CD4-positive, alpha-beta T cell treated with Interleukin-17A for 4 hours (primary cell): ENCODE measurements around the gene C1orf21.

ENCODE experiments used
- DNase-seq: peaks from one replicate; pipeline ENCODE4 v3.0.0-alpha.2; 2020; ENCODE audit warnings: mixed read lengths

C1orf21 gene

DNA sequence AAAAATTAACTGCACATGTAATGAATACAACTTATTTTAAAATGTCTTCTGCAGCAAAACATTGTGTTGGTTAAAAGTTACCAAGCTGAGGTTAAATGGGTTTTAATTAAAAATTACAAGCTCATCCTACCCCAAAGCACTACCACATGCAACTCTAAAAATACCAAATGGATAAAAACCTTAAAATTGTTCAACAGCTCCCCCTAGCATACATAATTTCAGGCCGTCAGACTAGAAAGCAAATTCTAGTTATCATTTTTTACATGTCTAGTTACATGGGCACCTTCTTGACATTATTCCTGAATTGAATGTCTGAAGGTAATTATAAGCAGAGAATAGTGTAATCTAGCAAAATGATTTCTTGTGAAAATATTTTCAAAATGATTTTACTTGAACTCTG lies 176.5 kb downstream of the C1orf21 start:
- DNase-seq: no peak

DNA sequence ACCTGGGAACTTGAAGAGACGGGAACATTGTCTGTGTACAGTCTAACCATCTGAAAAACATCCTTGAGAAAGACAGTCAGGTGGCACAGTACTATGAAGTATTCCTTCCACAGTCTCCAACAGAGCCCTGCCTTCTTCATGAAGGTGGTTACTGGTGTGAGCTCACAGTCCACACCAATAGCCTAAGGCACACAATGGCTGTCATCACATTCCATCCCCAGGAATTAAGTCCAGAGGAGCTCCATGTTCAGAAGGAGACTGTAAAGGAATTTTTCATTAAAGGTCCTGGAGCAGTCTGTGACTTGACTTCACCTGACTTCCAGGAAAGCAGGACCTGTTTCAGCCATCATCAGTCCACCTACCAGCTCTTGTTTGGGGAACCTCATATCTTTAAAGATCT lies 180.2 kb downstream of the C1orf21 start:
- DNase-seq: no peak

DNA sequence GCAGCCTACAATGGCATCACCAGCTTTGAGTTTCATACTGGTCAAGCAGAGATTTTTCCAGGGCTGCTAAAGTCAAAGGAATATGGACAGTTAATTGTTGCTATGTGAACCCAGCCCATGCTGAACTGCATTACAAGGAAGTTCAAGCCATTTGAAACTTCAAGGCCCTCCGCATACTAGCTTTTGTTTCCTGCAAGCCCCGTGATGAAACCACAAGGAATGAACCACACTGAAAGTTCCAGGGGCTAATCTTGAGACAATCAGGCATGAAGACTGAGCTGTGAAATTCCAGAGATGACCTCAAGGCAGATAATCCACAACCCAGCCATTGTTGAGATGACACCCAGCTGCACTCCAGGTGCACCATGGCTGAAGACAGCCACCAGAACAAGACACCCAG lies 180.8 kb downstream of the C1orf21 start:
- no peak for DNase-seq

DNA sequence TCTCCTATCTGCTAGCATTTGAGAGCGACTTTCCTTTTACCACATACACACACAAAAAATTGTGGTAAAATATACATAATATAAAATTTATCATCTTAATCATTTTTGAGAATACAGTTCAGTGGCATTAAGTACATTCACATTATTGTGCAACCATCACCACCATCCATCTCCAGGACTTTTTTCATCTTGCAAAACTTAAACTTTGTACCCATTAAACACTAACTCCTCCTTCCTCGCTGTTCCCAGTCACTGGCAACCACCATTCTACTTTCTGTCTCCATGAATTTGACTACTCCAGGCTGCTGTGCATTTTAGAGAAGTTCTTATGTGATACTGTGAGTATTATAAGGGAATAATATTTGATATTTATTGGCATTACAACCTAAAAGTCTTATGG lies 181.3 kb downstream of the C1orf21 start:
- DNase-seq: no peak

DNA sequence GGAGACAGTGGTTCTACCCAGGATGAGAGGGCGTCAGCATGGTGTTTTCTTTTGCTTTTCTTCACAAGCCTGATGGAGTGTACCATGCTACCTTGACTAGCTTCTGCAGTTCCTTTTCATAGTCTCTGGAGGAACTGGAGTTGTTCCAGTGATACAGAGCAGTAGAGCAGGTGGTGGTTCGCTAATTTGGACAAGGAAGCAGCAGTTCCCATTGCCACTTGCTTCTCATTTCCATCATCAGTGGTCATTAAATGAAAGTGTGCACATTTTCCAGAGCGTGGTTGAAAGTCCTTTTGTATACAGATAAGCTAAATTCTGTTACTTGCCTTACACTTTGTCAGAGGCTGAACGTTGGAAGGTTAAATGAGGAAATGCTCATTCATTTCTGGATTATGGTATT lies 182.3 kb downstream of the C1orf21 start:
- no peak for DNase-seq

DNA sequence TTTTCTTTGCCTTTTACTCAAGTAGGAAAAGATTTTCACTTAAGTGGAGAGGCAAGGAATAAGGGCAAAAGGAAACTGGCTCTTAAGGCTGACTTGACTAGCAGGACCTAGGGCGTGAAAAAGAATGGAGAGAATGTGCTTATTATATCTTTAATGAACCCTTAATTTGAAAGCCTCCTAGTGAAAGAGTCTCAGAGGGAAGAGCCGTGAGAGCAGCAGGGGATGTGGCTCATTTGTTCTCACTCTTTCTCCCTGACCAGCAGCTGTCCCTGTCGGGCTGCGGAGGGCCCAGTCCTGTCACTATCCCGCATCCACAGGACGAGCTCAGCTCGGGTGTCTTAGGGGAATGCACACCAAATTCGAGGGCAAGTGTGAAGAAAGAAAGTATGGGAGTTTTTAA lies 187.8 kb downstream of the C1orf21 start:
- DNase-seq: no peak

DNA sequence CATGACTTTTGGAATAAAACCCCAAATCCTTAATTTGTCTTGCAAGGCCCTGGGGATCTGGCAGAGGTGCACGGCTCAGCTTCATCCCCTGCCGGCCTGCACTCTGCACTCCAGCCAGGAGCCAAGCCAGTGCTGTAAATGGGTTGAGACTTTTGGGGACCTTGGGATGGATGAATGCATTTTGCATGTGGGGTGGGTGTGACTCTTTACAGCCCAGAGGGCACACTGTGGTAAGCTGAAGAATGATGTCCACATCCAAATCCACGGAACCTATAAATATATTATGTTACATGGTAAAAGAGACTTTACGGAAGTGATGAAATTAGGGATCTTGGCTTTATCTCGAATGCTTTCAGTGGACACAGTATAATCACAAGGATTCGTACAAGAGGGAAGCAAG lies 190.0 kb downstream of the C1orf21 start:
- DNase-seq: no peak

DNA sequence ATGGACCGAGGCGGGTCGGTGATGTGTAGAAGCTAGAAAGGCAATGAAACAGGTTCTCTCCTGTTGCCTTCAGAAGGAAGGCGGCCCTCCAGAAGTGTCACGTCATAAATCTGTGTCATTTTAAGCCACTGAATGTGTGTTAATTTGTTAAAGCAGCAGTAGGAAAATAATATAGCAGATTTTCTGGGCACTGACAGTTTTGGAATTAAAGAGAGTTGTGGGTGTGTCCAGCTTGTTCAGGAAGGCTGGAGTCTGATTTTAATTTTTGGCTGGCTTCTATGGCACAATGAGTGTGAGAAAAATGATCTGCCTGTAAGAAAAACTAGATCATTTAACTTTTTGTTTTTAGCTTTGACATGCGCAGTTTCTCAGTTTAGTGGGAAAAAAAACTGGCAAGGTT lies 190.5 kb downstream of the C1orf21 start:
- DNase-seq: no peak

DNA sequence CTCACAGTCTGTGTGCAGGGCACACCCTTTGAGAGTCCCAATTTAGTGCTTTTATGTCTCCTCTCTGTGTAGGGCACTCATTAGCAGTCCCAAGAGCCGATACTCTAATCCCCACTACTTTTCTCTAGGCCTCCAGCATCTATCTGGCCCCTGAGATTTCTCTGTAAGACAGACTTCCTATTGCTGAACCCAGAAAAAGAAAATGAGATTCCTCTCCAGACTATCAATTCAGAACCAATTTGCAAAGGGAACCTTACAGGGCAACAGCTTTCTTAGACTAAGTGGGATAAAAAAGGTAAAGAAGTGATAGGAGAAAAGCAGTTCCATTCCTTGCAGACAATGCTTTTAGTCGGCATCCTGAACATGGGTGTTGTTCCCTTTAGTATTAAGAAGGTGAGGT lies 195.6 kb downstream of the C1orf21 start:
- DNase-seq: no peak

DNA sequence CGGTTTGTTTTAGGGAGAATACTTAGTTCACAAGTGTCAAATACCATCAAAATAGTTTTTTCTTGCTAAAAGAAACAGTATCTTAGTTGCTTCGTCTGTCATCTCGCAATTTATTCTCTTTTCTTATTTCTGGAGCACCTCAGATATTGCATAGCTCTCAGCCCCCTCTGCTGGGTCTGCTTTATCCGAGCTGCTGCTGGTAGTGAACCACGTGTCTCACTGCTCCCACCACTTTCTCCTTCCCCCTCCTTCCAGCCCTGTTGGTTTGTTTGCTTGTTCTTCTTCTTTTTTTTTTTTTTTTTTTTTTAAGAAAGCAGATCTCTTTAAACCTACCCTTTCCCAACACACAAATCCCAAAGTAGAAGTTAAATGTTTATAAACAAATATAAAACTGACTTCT lies 197.0 kb downstream of the C1orf21 start:
- DNase-seq: no peak

DNA sequence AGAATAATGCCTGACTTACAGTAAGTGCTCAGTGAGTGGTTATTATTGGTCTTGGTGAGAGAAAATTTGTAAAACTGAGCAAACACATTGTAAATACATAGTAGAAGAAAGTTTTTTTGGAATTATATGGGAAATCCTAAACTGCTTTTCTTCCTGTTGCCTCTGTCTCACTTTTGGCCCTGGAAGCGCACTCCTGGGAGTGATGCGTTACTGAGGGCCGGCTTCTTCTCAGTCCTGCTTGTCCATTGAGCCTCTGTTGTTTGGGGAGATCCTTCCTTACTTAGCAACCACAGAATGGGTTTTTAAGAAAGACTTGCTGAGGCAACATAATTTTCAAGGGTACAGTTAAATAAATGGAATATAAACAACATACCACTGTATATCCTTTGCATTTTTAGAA lies 201.9 kb downstream of the C1orf21 start:
- DNase-seq: no peak

DNA sequence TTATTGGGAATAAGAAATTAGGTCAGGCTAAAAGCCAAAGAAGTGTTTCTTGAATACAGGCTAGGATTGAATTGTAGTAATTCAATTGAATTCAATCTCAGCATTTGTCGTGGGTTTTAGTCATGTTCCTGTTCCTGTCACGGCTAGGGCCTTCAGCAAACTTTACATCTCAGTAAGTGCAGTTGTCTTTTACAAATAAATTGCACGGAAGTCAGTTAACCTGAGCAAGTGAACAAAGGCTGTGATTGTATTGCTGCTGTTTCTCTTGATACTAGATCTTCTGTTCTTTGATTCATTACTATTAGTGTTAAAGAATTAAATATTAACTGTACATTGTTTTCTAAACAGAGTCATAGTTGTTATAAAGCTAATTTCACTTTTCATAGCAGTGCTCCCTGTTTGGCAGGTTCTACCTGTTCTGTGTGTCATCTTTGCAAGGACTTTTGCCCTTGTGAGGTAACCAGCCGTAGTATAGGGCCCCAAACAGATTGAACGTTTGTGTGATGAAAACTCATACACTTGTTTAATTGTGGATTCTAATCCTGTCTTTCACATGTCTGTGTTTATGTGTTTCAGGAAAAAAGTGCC lies 203.4 kb downstream of the C1orf21 start:
- DNase-seq: no peak

DNA sequence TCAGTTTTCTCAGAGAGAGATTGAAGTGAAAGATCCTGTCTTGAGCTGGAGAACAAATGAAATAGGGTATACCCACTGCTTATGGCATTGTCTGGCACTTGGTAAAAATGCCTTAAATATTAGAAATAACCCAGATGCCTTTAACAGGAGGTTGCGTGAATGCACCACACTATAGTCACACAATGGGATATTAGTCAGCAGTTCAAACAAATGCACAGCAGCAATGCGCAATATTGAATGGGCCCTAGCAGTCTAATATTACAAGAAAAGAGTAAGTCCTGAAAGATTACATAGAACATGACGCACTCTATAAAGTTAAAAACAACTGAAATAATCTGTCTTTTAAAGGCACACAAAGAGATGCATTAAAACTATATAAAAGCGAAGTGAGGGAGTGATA lies 206.8 kb downstream of the C1orf21 start:
- DNase-seq: no peak

DNA sequence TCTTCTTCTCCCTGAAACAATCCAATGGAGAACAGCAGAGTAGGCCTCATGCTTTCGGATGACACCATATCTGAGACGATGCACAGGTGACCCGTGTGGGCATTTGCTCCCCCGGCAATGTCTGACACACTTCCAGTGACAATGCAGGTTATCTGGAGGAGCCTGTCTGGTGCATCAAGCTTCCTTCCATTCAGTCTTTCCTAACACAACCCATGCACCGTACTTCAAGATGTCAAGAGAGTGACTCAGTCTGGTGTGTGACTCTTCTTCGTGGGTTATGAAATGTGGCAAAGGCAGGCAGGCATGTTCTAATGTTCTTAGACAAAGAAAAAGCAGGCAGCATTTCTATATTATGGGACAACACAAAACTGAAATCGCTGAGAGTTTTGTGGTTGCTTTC lies 208.8 kb downstream of the C1orf21 start:
- DNase-seq: no peak

DNA sequence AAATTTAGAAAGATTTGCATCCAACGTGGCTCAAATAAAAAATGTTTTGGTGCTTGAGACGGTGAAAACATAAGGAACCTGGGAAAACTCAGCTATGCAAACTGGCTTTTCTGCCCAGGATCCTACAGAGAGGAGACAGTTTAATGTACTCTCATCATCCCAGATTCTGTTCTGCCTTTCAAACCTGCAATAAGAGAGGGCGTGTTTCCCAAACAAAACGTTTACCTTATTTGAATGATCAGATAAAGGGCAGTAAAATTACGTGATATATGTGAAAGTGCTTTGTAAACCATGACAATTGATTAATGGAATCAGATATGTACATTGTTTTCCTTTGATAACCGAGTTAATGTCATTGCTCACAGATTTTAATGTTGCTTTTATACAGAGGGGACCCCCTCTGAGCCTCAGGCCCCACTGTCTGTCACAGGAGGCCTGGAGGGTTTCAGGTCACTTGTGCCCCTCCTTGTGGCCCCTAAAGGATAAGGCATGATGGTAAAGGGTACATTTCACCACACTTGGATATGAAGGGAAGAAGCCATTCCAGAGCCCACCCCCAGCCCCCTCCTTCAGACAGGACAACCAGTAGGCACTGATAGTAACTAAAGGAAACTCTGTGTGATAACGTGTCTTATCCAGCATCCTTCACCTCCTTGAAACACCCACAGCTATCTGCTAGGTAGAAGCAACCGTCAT lies 210.3 kb downstream of the C1orf21 start:
- DNase-seq: no peak

DNA sequence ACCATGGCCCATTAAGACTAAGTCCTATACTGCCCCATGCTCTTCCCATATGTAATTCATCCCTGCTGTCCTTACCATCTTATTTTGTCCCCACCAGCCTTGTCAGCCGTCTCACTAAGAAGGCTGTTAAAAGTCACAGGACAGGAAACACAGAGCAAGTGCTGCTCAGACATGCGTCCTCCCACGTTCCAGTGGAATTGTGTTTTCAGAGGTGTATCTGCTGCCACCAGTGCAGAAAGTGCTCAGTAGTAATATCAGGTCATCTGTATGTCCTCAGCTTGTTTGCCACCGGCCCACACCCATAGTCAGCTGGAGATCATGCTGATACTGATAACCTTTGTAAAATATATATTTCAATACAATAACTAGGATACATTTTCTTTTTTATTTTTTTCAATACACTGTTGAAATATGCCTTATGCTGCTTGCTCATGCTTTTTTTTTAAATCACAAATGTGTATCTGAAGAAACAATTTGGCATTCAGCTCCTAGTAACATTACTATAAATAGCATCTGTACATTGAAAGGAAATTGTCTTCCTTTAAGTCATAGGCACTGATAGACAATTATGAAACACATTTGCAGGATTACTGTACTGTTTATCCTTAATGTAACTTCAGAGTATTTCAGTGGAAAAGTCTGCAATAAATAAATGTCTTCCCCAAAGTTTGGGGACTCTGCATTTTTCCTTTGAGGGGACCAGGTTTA lies 211.0 kb downstream of the C1orf21 start:
- no peak for DNase-seq

DNA sequence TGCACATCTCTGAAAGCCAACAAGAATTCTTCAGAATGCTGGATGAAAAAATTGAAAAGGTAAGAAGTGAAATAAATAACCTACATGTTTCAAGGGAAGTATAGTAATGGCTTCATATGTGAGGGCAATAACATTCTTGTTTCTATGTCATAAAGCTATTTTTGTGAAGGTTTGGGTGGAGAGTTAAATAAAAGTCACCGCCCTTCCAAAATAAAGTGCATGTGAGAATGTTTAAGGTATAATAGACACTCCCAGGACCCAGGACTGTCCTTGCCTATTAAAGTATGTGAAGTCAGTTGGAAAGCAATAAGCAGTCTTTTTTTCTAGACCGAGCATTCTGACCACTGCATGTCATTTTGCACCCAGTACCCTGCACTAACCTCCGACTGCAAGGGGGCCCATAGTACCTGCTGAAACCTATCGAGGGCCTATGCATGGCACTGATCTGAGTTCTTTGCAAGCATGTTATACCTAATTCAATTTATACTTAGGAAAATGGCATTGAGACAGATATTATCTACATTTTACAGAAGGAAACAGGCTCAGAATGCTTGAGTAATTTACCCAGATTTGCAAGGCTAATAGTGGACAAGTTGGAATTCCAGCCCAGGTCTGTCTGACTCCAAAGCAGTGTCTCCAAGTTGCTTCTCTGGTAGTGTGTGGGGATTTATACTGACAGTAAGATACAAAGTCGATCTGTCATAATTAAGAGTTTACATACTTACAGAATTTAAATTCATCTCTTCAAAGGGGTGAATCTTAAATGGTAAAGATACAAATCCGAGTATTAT lies 211.8 kb downstream of the C1orf21 start:
- DNase-seq: no peak

DNA sequence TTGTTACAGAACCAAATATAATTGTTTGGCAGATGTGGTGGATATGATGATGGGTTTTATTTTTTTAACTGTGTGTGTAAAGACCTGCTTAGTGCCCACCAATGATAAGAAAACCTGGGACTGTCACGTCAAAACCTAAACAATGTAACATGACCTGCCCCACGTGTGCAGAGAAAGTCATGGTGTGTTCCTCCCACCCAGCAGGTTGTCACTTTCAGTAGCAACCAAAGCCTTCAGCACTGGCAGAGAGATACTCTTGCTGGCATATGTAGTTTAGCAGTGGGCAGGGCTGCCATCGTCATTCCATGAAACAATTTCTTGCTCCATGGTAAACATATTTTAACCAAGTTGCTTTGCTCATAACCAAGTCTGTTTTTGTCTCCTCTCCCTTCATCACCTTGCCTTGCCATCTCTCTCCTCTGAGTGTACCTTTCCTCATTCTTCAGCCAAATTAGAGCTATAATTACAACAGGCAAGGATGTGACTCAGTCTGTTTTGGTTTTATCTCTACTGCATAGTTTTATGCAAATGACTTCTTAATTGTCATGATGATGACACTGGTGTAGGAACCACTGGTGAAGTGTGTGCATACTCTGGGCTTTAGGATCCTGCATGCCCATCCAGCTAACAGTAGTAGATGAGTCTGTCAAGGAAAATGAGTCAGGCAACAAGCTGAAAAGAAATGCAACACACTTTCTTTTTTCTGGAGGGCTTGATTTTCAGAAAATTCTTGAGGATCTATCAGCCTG lies 217.5 kb downstream of the C1orf21 start:
- DNase-seq: no peak

DNA sequence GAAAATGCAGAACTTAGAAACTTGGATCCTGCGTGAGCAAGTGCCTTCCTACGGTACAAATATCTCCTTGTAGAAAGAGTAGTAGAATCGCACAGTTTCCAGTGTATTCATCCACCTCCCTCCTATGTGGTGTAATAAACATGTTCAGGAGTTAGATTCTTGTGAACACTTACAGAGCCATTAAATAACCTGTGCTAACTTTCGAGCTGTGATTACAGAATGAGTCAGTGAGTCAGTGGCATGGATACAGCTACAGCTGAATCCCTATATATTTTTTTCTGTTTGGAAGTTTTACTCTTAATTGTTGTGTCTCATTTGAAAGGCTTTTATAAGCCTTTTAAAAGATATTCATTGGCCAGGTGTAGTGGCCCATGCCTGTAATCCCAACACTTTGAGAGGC lies 219.1 kb downstream of the C1orf21 start:
- DNase-seq: no peak

DNA sequence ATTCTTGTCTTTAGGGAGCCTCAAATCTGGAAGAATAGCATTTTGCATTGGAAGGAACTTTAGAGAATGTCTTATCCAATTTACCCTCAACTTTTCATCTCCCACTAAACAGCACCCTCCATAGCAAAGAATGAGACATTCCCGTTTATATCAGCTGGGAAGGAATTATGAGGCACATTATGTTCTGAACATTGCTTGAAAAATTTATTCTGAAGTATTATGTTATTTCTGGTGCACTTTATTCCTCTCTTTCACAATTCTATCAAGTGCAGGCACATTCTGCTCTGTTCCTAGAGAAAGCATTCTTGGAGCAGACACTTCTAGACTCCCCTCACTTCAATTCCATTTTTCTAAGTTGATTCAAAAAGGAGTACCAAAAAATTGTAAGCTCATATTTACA lies 220.0 kb downstream of the C1orf21 start:
- no peak for DNase-seq

DNA sequence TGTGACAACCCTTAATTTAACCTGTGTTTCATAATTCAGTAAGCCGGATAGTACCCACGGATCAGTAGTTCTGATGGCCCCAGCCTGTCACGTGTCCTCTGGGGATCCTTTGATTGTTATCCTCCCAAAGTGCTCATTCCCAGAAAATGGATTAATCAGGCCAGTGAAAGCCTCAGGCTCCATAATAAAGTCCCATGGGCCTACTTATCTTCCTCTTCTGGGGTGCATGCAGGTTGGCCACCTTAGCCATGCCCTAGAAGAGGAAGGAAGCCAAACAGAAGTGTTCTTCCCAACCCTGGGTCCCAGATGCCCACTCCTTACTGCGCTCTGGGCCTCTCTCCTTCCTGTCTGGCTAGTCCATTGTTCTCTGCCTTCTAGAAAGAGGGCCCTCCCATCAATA lies 221.8 kb downstream of the C1orf21 start:
- DNase-seq: no peak

DNA sequence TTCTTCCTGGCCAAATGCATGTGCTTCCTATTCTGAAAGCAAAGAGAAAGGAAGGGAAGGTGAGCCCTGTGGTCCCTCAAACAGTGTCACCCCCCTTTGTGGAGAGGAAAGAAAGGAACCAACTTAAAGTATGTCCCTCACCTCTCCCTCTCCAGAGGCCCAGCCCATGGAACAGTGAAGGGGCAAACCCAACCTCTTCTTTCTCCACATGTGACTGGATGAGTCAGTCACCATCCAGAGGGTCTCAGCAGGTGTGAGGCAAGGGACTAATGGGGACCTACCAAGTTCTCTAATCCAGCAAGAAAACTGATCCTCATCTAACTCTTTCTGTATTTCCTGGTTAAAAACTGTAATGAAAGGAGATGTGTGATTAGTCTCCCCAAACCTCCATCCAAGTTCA lies 222.2 kb downstream of the C1orf21 start:
- no peak for DNase-seq
